ENCODE measurements around the gene SETD7. TPM values are rescaled to one million over a fixed set of nuclear protein-coding genes. Genes with fewer than 3 reads are reported as not detected.
"Not testable (repeated sequence)": the region's sequence is repeated elsewhere in the genome, so short reads cannot be mapped to it uniquely, and the experiment has no call there.

The SETD7 gene
- total RNA-seq, 2 donors from 2014 or later, result 71.7 to 100 TPM

DNA sequence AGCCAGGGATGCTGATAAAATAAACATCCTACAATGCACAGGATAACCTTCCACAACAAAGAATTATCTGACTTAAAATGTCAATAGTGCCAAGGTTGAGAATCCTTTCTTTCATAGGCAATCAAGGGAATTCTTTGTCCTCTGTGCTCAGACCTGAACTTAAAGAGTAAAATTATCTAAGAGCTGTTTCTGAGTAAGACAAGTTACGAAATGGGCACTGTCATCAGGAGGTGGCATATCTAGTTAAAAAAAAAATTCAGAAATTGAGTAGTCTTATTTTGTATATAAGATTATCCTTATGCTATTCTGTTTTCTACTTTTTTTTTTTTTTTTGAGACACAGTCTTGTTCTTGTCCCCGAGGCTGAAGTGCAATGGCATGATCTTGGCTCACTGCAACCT lies 105.4 kb downstream of the SETD7 start:
- Histone ChIP-seq H3K4me1 (replicated peaks) (peaks cover 4% of the 10 kb centered on the region), H3K36me3 (no peaks in the 10 kb centered on the region), H3K4me3 (no peak overlapping the region), H3K27me3 (replicated peaks; ENCODE audit: insufficient read depth) (no peaks in the 10 kb centered on the region), H3K9me3 (no peaks in the 10 kb centered on the region), H3K27ac (no peak overlapping the region)
- TF ChIP-seq POLR2AphosphoS5 (IDR thresholded peaks at IDR 0.05), result no peak
- no peak for TF ChIP-seq POLR2A (IDR thresholded peaks at IDR 0.05)
- TF ChIP-seq CTCF (IDR thresholded peaks at IDR 0.05), result no peak
- no peak for DNase-seq (ENCODE audit: low spot score)
- intact Hi-C loops (cut with DNase I), result loop anchor here (5.0 kb wide), 2 partner anchors 107 to 148 kb away; partner anchors contain the start of genes NAA15, NDUFC1 and SETD7
- 89% methylated on average over 2 of the region's 2 CpGs for WGBS

DNA sequence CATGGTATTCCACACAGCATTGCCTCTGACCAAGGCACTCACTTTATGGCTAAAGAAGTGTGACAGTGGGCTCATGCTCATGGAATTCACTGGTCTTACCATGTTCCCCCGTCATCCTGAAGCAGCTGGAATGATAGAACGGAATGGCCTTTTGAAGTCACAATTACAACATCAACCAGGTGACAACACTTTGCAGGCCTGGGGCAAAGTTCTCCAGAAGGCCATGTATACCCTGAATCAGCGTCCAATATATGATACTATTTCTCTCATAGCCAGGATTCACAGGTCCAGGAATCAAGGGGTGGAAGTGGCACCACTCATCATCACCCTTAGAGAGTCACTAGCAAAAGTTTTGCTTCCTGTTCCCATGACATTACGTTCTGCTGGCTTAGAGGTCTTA lies 108.9 kb downstream of the SETD7 start:
- intact Hi-C loops (cut with DNase I); DNase-seq (ENCODE audit: low spot score); H3K27ac ChIP-seq; H3K4me1 ChIP-seq (replicated peaks); H3K4me3 ChIP-seq; H3K27me3 ChIP-seq (replicated peaks; ENCODE audit: insufficient read depth); H3K9me3 ChIP-seq; H3K36me3 ChIP-seq: not testable (repeated sequence)
- 97% methylated on average over 4 of the region's 4 CpGs for WGBS

Other genes with a start within 250 kb of the SETD7 start
- gene RAB33B, start 102.1 kb downstream of the SETD7 start, total RNA-seq, result 10 to 100 TPM in 1 of 2 donors, 1 to 10 TPM in 1; 6.2 to 12.0 TPM
- 100 to 1,000 TPM; 101 to 135 TPM for gene MGST2, start 109.6 kb upstream of the SETD7 start, total RNA-seq

All from prostate gland (tissue), 2 donors.